Posterior cingulate gyrus (tissue), 11 donors: ENCODE measurements around the gene SUGCT.
"Not testable (repeated sequence)": the region's sequence is repeated elsewhere in the genome, so short reads cannot be mapped to it uniquely, and the experiment has no call there.

Source experiments
- DNase-seq, 10 donors: peaks; one replicate each; pipeline versions ENCODE4 v3.0.0 to v3.0.0-alpha.2; 2020 to 2021; ENCODE audit warnings: mixed read lengths in 3 of 10
- intact Hi-C: fragments of 100-400 bp; cut with DNase I; formaldehyde crosslinking; loops from one replicate; pipeline ENCODE4 v1.15.1; 2023

The SUGCT gene

DNA sequence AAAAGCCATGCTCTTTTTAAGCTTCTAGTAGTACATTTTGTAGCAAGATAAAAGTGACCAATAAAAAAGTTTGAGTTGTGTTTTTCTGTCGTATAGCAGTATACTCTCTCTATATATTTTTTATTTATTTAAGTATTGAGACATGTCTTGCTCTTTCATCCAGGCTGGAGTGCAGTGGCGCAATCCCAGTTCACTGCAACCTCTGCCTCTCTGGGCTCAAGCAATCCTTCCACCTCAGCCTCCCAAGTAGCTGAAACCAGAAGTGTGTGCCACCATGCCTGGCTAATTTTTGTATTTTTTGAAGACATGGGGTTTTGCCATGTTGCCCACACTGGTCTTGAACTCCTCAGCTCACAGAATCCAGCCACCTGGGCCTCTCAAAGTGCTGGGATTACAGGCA lies 2.8 kb downstream of the SUGCT start:
- intact Hi-C loops, result no loop called here

GRCh38 chr7:40138973-40139372 lies 4.2 kb downstream of the SUGCT start:
- DNase-seq, result peak in 1 of 10 donors; percentile 38
- intact Hi-C loops, result no loop called here

More for the DNA sequence above, 2.8 kb downstream of the SUGCT start:
- no peak for DNase-seq

DNA sequence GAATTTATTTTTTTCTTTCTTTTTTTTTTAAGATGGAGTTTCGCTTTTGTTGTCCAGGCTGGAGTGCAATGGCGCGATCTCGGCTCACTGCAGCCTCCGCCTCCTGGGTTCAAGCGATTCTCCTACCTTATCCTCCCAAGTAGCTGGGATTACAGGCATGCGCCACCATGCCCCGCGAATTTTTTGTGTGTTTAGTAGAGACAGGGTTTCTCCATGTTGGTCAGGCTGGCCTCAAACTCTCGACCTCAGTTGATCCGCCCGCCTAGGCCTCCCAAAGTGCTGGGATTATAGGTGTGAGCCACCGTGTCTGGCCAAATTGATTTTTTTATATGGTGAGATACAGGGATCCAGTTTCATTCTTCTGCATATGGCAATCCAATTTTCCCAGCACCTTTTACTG lies 5.1 kb downstream of the SUGCT start:
- intact Hi-C loops, DNase-seq: not testable (repeated sequence)

DNA sequence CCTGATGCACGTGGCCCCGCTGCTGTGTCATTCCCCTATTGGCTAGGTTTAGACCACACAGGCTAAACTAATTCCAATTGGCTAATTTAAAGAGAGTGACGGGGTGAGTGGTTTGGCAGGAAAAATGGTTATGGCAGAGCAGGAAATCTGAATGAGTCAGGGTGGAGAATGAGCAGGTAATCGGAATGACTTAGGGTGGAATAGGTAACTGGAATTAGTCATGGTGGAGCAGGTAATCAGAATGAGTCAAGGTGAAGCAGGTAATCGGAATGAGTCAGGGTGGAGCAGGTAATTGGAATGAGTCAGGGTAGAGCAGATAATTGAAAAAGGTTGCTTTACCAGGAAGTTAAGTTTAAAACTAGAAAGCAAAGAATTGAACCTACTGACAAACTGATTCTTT lies 7.1 kb downstream of the SUGCT start:
- DNase-seq, intact Hi-C loops: not testable (repeated sequence)

GRCh38 chr7:40145596-40146130 lies 10.9 kb downstream of the SUGCT start:
- intact Hi-C loops, DNase-seq: not testable (repeated sequence)

DNA sequence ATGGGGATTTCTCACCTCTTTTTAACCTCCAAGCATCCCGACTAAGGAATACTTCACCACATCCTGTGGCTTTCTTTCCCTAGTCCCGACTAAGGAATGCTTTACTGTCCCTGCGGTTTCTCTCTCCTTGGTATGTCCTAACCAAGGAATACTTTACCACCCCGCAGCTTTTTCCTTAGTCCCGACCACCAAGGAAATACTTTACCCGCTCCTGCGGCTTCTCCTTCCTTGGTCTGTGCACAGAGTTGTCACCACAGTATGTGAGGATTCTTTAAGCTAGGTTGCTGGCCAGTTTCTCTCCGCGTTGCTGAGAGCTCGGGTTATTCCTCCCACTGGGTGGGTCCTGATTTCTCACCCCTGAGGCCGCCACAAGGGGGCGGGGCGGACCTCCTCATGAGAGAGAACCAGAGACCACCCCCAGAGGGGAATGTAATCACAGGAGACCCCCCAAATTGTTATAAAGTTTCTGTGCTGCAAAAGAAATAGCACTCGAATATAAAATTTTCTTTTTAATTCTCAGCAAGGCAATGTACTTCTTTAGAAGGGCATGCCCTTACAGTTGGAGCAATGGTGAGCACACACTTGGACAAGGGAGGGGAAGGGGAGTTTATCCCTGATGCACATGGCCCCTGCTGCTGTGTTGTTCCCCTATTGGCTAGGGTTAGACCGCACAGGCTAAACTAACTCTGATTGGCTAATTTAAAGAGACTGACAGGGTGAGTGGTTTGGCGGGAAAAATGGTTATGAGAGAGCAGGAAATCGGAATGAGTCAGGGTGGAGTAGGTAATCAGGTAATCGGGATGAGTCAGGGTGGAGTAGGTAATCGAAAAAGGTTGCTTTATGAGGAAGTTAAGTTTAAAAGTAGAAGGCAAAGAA lies 12.8 kb downstream of the SUGCT start:
- intact Hi-C loops, result no loop called here
- DNase-seq, result no peak

- DNase-seq, intact Hi-C loops: not testable (repeated sequence)
Measured at GRCh38 chr7:40148247-40148580, 13.4 kb downstream of the SUGCT start.

DNA sequence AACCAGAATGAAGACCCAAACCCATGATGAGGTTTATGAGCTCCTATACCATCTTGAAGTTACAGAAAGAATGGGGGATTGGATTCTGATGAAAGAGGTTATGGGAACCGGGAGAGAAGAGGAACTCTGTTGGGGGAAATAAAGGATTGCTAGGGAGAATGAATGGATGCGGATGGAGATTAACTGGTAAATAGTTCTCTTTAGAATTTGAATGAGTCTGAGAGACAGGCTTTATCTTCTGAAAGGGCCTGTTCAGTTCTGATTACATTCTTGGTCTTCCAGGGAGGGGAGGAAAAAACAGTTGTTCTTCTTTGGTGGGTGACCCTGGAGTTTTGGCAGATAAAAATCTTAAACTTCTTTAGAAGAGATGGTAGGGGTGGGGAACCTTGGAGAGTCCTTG lies 13.9 kb downstream of the SUGCT start:
- DNase-seq, result no peak
- intact Hi-C loops, result no loop called here

DNA sequence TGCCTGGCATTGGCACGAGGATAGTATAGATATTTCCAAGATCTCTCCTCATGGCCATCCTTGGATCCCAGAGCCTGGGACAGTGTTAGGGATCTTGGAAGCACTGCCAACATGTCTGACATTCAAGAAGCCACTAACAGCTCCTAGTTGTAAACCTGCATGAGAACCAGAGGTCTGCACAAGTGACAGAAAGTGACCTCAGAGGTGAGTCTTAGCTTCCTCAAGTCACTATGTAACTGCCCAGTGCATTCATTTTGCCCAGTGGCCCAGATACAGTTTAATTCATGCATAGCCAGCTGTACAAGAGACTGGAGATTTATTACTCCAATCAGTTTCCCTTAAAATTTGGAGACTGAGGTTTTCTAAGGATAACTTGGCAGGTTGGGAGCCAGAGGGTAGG lies 16.7 kb downstream of the SUGCT start:
- intact Hi-C loops, result no loop called here
- no peak for DNase-seq

DNA sequence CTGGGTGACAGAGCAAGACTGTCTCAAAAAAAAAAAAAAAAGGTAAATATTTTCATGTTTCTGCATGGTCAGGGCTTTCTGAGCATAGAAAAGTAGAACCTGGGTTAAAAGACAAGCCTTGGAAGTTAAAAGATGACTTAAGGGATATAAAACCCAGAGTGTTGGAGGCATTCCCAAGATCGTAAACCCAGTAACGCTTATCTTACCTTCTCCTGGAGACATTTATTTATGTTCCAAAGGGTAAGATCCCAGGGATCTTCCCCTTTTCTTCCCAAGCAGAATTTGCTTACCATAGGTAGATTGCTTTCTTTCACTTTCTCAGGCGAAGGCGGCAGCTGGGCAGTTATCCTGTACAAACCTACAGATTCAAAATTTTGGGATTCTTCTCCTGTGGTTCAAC lies 22.2 kb downstream of the SUGCT start:
- DNase-seq, result no peak
- intact Hi-C loops, result no loop called here

- intact Hi-C loops, result no loop called here
- DNase-seq, result no peak
Measured at GRCh38 chr7:40162516-40162915, 27.7 kb downstream of the SUGCT start.

GRCh38 chr7:40165216-40165615 lies 30.4 kb downstream of the SUGCT start:
- DNase-seq, result no peak
- intact Hi-C loops, result no loop called here

- intact Hi-C loops, result no loop called here
Measured at GRCh38 chr7:40167291-40167690, 32.5 kb downstream of the SUGCT start.

DNA sequence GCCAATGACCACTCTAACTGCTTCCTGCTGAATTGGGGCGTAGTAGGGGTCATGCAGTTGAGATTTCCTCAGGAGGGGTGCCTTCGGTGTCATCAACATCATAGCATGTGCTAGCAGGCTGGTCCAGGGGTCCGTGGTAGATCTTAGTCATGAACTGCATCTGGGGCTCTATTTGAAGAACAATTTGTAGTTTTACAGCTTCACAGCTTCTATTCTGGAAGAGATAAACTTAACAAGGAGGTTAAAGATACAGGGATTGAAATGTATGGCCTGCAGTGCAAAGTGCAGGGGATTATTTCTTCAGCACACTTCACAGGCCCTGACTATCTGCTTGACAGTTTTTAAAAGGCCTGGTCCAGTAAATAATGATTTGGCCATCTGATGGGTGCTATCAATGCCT lies 33.5 kb downstream of the SUGCT start:
- DNase-seq, intact Hi-C loops: not testable (repeated sequence)

More at GRCh38 chr7:40167291-40167690, 32.5 kb downstream of the SUGCT start:
- no peak for DNase-seq

DNA sequence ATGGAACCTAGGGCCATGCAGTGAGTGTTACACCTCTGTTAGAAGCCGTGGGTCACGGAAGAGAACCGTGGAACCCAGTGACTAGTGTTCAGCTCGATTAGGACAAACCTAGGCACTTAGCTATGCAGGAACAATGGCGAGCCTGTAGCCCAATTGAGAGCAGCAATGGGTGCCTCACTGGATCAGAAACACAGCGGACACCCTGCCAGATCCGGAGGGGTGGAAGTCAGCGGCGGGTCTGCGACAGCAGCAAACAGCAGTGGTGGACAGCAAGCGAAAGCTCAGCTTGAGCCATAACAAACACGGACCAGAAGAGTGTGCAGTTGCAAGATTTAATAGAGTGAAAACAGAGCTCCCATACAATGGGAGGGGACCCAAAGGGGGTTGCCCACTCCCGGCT lies 38.3 kb downstream of the SUGCT start:
- DNase-seq, intact Hi-C loops: not testable (repeated sequence)

- DNase-seq, intact Hi-C loops: not testable (repeated sequence)
Measured at GRCh38 chr7:40175256-40175655, 40.5 kb downstream of the SUGCT start.

- no peak for DNase-seq
- intact Hi-C loops, result no loop called here
Measured at GRCh38 chr7:40175725-40176510, 41.1 kb downstream of the SUGCT start.

GRCh38 chr7:40177071-40177470 lies 42.3 kb downstream of the SUGCT start:
- no peak for DNase-seq
- intact Hi-C loops, result no loop called here

DNA sequence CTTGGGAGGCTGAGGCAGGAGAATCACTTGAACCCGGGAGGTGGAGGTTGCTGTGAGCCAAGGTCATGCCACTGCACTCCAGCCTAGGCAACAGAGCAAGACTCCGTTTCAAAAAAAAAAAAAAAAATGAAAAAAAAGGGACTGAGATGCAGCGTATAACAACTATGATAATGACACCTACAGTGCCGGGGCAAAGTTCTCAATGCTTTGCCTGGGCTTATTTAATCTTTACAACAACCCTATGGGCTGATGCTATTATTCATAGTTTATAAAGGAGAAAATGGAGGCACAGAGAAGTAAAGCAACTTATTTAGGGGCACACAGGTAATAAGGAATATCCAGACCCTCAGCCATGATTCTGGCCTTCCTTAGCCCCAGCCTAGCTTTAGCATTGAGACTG lies 47.6 kb downstream of the SUGCT start:
- DNase-seq, result no peak
- intact Hi-C loops, result no loop called here

DNA sequence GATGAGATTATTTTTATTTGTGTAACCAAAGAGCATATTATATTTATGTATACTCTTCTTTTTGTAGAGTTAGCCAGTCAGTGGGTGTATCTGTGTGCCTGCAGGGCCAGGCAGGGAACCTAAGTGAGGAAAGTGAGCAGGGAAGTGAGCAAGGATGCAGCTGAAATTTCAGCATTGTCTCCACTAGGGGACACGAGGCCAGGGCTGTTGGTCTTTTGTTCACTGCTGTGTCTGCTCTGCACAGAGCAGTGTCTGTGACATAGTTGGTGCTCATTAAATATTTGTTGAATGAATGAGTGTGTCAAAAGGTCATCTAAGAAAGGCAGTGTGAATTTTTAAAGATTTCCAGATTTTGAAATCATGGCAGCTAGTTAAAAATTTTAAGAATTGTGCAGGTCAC lies 51.8 kb downstream of the SUGCT start:
- intact Hi-C loops, result no loop called here

GRCh38 chr7:40192036-40192435 lies 57.2 kb downstream of the SUGCT start:
- DNase-seq, result no peak
- intact Hi-C loops, result no loop called here

More for the DNA sequence above, 51.8 kb downstream of the SUGCT start:
- DNase-seq, result no peak
